NB4 (cell line): ENCODE results near the gene UMAD1.
"Not testable (repeated sequence)": the region's sequence is repeated elsewhere in the genome, so short reads cannot be mapped to it uniquely, and the experiment has no call there.

Experiments
- CTCF ChIP-seq: IDR thresholded peaks from one replicate; pipeline ENCODE4 v1.5.1; 2012; ENCODE audit warnings: low read depth, low read length
- POLR2A ChIP-seq: IDR thresholded peaks from 2 replicates; pipeline ENCODE4 v1.6.1; 2011; ENCODE audit warnings: mild to moderate bottlenecking; ENCODE audit not compliant: insufficient read length; ENCODE audit errors: extremely low read depth
- TF ChIP-seq, protein P1 (sequence below): IDR thresholded peaks from 2 replicates; pipeline ENCODE4 v1.6.1; 2011; ENCODE audit warnings: low read depth, low read length

DNA sequence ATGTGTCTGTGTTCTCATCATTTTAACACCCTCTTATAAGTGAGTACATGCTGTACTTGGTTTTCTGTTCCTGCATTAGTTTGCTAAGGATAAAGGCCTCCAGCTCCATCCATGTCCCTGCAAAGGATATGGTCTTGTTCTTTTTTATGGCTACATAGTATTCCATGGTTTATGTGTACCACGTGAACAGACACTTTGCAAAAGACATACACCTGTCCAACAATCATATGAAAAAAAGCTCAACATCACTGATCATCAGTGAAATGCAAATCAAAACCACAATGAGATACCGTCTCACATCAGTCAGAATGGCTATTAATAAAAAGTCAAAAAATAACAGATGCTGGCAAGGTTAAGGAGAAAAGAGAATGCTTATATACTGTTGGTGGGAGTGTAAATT lies 177.6 kb downstream of the UMAD1 start:
- TF ChIP-seq CTCF, POLR2A: not testable (repeated sequence)
- TF ChIP-seq, protein P1, sequence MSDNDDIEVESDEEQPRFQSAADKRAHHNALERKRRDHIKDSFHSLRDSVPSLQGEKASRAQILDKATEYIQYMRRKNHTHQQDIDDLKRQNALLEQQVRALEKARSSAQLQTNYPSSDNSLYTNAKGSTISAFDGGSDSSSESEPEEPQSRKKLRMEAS: not testable (repeated sequence)
